Upper lobe of left lung (tissue), 4 donors: ENCODE data around the gene RITA1.

Experiments used
- EP300 ChIP-seq, 4 donors: sonication (generic); formaldehyde crosslinking; IDR thresholded peaks; one replicate each; pipeline ENCODE4 v1.5.1; 2017; ENCODE audit warnings: antibody characterized with exemption in 4 of 4, control low read depth in 2 of 4
- POLR2A ChIP-seq, 4 donors: fragments of 450-650 bp; IDR thresholded peaks; one replicate each; pipeline ENCODE4 v1.5.1; 2016 to 2017; ENCODE audit warnings: antibody characterized with exemption in 4 of 4, mild to moderate bottlenecking in 2 of 4
- TF ChIP-seq, protein P1 (sequence below), 6 experiments: fragments of 450-650 bp in 4 of 6; fragments of 200-600 bp in 2 of 6; sonication (generic) in 2 of 6; IDR thresholded peaks; one replicate each; pipeline ENCODE4 v1.5.1; 2016 to 2019; ENCODE audit warnings: antibody characterized with exemption in 6 of 6

DNA sequence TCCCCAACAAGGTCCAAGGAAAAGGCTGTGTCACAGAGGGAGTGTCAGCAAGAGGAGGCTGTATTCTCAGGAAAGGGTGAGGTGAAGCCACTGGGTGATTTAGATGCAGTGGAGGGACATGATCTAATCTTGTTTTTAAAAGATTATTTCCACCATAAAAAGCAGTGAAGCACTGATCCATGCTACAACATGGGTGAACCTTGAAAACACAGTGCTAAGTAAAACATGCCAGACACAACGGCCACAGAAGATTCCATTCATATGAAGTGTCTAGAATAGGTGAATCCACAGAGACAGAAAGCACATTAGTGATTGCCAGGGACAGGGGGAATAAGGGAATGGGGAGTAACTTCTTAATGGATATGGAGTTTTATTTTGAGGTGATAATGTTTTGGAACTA, 12.8 kb downstream of the RITA1 start:
- TF ChIP-seq EP300 (IDR thresholded peaks at IDR 0.05) = no peak
- TF ChIP-seq POLR2A (IDR thresholded peaks at IDR 0.05) = no peak
- TF ChIP-seq, protein P1, sequence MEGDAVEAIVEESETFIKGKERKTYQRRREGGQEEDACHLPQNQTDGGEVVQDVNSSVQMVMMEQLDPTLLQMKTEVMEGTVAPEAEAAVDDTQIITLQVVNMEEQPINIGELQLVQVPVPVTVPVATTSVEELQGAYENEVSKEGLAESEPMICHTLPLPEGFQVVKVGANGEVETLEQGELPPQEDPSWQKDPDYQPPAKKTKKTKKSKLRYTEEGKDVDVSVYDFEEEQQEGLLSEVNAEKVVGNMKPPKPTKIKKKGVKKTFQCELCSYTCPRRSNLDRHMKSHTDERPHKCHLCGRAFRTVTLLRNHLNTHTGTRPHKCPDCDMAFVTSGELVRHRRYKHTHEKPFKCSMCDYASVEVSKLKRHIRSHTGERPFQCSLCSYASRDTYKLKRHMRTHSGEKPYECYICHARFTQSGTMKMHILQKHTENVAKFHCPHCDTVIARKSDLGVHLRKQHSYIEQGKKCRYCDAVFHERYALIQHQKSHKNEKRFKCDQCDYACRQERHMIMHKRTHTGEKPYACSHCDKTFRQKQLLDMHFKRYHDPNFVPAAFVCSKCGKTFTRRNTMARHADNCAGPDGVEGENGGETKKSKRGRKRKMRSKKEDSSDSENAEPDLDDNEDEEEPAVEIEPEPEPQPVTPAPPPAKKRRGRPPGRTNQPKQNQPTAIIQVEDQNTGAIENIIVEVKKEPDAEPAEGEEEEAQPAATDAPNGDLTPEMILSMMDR (IDR thresholded peaks at IDR 0.05) = no peak
